ENCODE results near the gene UNC93B1. TPM values are rescaled to one million over a fixed set of nuclear protein-coding genes. Genes with fewer than 3 reads are reported as not detected.
"Not testable (repeated sequence)": the region's sequence is repeated elsewhere in the genome, so short reads cannot be mapped to it uniquely, and the experiment has no call there.

The UNC93B1 gene
- total RNA-seq, 1 donor from 2014 or later: 6.1 TPM

GRCh38 chr11:67983951-67984350, 19.9 kb downstream of the UNC93B1 start:
- H3K27me3 ChIP-seq (ENCODE audit: low read depth): peaks cover 24% of the 10 kb centered on the region
- intact Hi-C loops (cut with micrococcal nuclease): no loop called here
- H3K9me3 ChIP-seq (replicated peaks): no peaks in the 10 kb centered on the region
- H3K4me3 ChIP-seq: no peak overlapping the region
- no peak for DNase-seq
- TF ChIP-seq CTCF (IDR thresholded peaks at IDR 0.05; ENCODE audit: borderline replicate concordance): no peak
- no peaks in the 10 kb centered on the region for H3K36me3 ChIP-seq
- no peaks in the 10 kb centered on the region for H3K4me1 ChIP-seq
- H3K27ac ChIP-seq (replicated peaks): no peak overlapping the region

- intact Hi-C loops (cut with micrococcal nuclease); DNase-seq; H3K36me3 ChIP-seq; H3K9me3 ChIP-seq (replicated peaks); H3K4me1 ChIP-seq; H3K4me3 ChIP-seq; H3K27ac ChIP-seq (replicated peaks): not testable (repeated sequence)
- H3K27me3 ChIP-seq (ENCODE audit: low read depth): peaks cover 38% of the 10 kb centered on the region
Measured at GRCh38 chr11:67982255-67982857, 21.5 kb downstream of the UNC93B1 start.

GRCh38 chr11:67981226-67981625, 22.7 kb downstream of the UNC93B1 start:
- DNase-seq; intact Hi-C loops (cut with micrococcal nuclease); H3K9me3 ChIP-seq (replicated peaks); H3K4me3 ChIP-seq; H3K4me1 ChIP-seq; H3K36me3 ChIP-seq; H3K27ac ChIP-seq (replicated peaks): not testable (repeated sequence)
- H3K27me3 ChIP-seq (ENCODE audit: low read depth): peaks cover 49% of the 10 kb centered on the region

- intact Hi-C loops (cut with micrococcal nuclease); H3K4me1 ChIP-seq; H3K36me3 ChIP-seq; H3K9me3 ChIP-seq (replicated peaks); H3K27ac ChIP-seq (replicated peaks); DNase-seq; H3K4me3 ChIP-seq: not testable (repeated sequence)
- peaks cover 40% of the 10 kb centered on the region for H3K27me3 ChIP-seq (ENCODE audit: low read depth)
Measured at GRCh38 chr11:67978766-67979418, 25.0 kb downstream of the UNC93B1 start.

GRCh38 chr11:67974746-67975145, 29.2 kb downstream of the UNC93B1 start:
- H3K9me3 ChIP-seq (replicated peaks); H3K4me1 ChIP-seq; DNase-seq; H3K4me3 ChIP-seq; H3K27ac ChIP-seq (replicated peaks); intact Hi-C loops (cut with micrococcal nuclease); H3K36me3 ChIP-seq: not testable (repeated sequence)
- peaks cover 40% of the 10 kb centered on the region for H3K27me3 ChIP-seq (ENCODE audit: low read depth)

GRCh38 chr11:67965830-67966348, 38.0 kb downstream of the UNC93B1 start:
- H3K27me3 ChIP-seq (ENCODE audit: low read depth); H3K4me1 ChIP-seq; H3K9me3 ChIP-seq (replicated peaks); intact Hi-C loops (cut with micrococcal nuclease); H3K4me3 ChIP-seq; H3K36me3 ChIP-seq; DNase-seq; H3K27ac ChIP-seq (replicated peaks): not testable (repeated sequence)

- peaks cover 17% of the 10 kb centered on the region for H3K27me3 ChIP-seq (ENCODE audit: low read depth)
- H3K27ac ChIP-seq (replicated peaks); intact Hi-C loops (cut with micrococcal nuclease); DNase-seq; H3K4me3 ChIP-seq; H3K36me3 ChIP-seq; H3K9me3 ChIP-seq (replicated peaks); H3K4me1 ChIP-seq: not testable (repeated sequence)
Measured at GRCh38 chr11:67964746-67965145, 39.2 kb downstream of the UNC93B1 start.

GRCh38 chr11:67963879-67964278, 40.0 kb downstream of the UNC93B1 start:
- intact Hi-C loops (cut with micrococcal nuclease); H3K36me3 ChIP-seq; H3K27ac ChIP-seq (replicated peaks); H3K4me3 ChIP-seq; H3K9me3 ChIP-seq (replicated peaks); DNase-seq; H3K4me1 ChIP-seq: not testable (repeated sequence)
- peaks cover 20% of the 10 kb centered on the region for H3K27me3 ChIP-seq (ENCODE audit: low read depth)

- H3K4me3 ChIP-seq; H3K36me3 ChIP-seq; DNase-seq; H3K9me3 ChIP-seq (replicated peaks); H3K27ac ChIP-seq (replicated peaks); intact Hi-C loops (cut with micrococcal nuclease); H3K4me1 ChIP-seq: not testable (repeated sequence)
- peaks cover 20% of the 10 kb centered on the region for H3K27me3 ChIP-seq (ENCODE audit: low read depth)
Measured at GRCh38 chr11:67963217-67963616, 40.7 kb downstream of the UNC93B1 start.

- DNase-seq; H3K4me3 ChIP-seq; H3K27ac ChIP-seq (replicated peaks); H3K4me1 ChIP-seq; H3K9me3 ChIP-seq (replicated peaks); H3K36me3 ChIP-seq; intact Hi-C loops (cut with micrococcal nuclease): not testable (repeated sequence)
- peaks cover 46% of the 10 kb centered on the region for H3K27me3 ChIP-seq (ENCODE audit: low read depth)
Measured at GRCh38 chr11:67956236-67956635, 47.7 kb downstream of the UNC93B1 start.

Measured in left ventricle myocardium inferior (tissue), 1 donor.